ENCODE data around the gene UBE2H. TPM values are rescaled to one million over a fixed set of nuclear protein-coding genes. Genes with fewer than 3 reads are reported as not detected.

UBE2H gene
- 45.5 TPM for polyA plus RNA-seq
- long read RNA-seq, donor 1, full-length matches to known transcripts = 5 of 5 reads
- long read RNA-seq, donor 1, partial matches to known transcripts = 0 of 5 reads
- long read RNA-seq, donor 1, other reads (novel, unspliced or antisense) = 0 of 5 reads
- long read RNA-seq, donor 2, full-length matches to known transcripts = 10 of 16 reads
- long read RNA-seq, donor 2, partial matches to known transcripts = 6 of 16 reads
- long read RNA-seq, donor 2, other reads (novel, unspliced or antisense) = 0 of 16 reads
- long read RNA-seq, donor 3, full-length matches to known transcripts = 18 of 18 reads
- long read RNA-seq, donor 3, partial matches to known transcripts = 0 of 18 reads
- long read RNA-seq, donor 3, other reads (novel, unspliced or antisense) = 0 of 18 reads
- long read RNA-seq, donor 4, full-length matches to known transcripts = 1 of 1 reads
- long read RNA-seq, donor 4, partial matches to known transcripts = 0 of 1 reads
- long read RNA-seq, donor 4, other reads (novel, unspliced or antisense) = 0 of 1 reads
- long read RNA-seq, donor 5, full-length matches to known transcripts = 9 of 9 reads
- long read RNA-seq, donor 5, partial matches to known transcripts = 0 of 9 reads
- long read RNA-seq, donor 5, other reads (novel, unspliced or antisense) = 0 of 9 reads
- long read RNA-seq, donor 6, full-length matches to known transcripts = 19 of 26 reads
- long read RNA-seq, donor 6, partial matches to known transcripts = 7 of 26 reads
- long read RNA-seq, donor 6, other reads (novel, unspliced or antisense) = 0 of 26 reads
- long read RNA-seq, donor 7, full-length matches to known transcripts = 6 of 12 reads
- long read RNA-seq, donor 7, partial matches to known transcripts = 6 of 12 reads
- long read RNA-seq, donor 7, other reads (novel, unspliced or antisense) = 0 of 12 reads
- long read RNA-seq, donor 8, full-length matches to known transcripts = 12 of 17 reads
- long read RNA-seq, donor 8, partial matches to known transcripts = 5 of 17 reads
- long read RNA-seq, donor 8, other reads (novel, unspliced or antisense) = 0 of 17 reads
- long read RNA-seq, donor 9, full-length matches to known transcripts = 4 of 4 reads
- long read RNA-seq, donor 9, partial matches to known transcripts = 0 of 4 reads
- long read RNA-seq, donor 9, other reads (novel, unspliced or antisense) = 0 of 4 reads
- long read RNA-seq, donor 10, full-length matches to known transcripts = 13 of 13 reads
- long read RNA-seq, donor 10, partial matches to known transcripts = 0 of 13 reads
- long read RNA-seq, donor 10, other reads (novel, unspliced or antisense) = 0 of 13 reads
- long read RNA-seq, donor 11, full-length matches to known transcripts = 9 of 9 reads
- long read RNA-seq, donor 11, partial matches to known transcripts = 0 of 9 reads
- long read RNA-seq, donor 11, other reads (novel, unspliced or antisense) = 0 of 9 reads

GRCh38 chr7:129952653-129953560 is at the start of gene UBE2H:
Gene UBE2H, minus strand, starts transcription at chr7:129952960. Its CDS starts 405 bp downstream, at chr7:129952555.
- no peaks in the 10 kb centered on the region for H3K9me3 ChIP-seq (ENCODE audit: control insufficient read depth, low read depth, low read length)
- H3K36me3 ChIP-seq (ENCODE audit: control insufficient read depth, insufficient read depth, low read length) = peaks cover 3% of the 10 kb centered on the region
- peak within 1 kb of the TSS; percentile 93 for H3K27ac ChIP-seq (ENCODE audit: low read length)
- peaks cover 17% of the 10 kb centered on the region for H3K4me1 ChIP-seq (ENCODE audit: control insufficient read depth, insufficient read depth, low read length)
- WGBS (ENCODE audit: insufficient coverage, low lambda C conversion rate) = no CpG with 5 or more reads among the region's 58 CpGs
- no peaks in the 10 kb centered on the region for H3K27me3 ChIP-seq (ENCODE audit: control insufficient read depth, insufficient read depth, low read length)
- peak within 1 kb of the TSS; percentile 74 for H3K4me3 ChIP-seq (ENCODE audit: low read length)
- DNase-seq = peak; percentile 90 to 95

GRCh38 chr7:129998446-129998845 is 45.7 kb upstream of the UBE2H start:
- H3K27ac ChIP-seq (ENCODE audit: low read length) = no peak overlapping the region
- 100% methylated on average over 3 of the region's 5 CpGs for WGBS (ENCODE audit: insufficient coverage, low lambda C conversion rate)
- DNase-seq = no peak
- H3K4me3 ChIP-seq (ENCODE audit: low read length) = no peak overlapping the region
- no peaks in the 10 kb centered on the region for H3K4me1 ChIP-seq (ENCODE audit: control insufficient read depth, insufficient read depth, low read length)
- no peaks in the 10 kb centered on the region for H3K27me3 ChIP-seq (ENCODE audit: control insufficient read depth, insufficient read depth, low read length)
- H3K36me3 ChIP-seq (ENCODE audit: control insufficient read depth, insufficient read depth, low read length) = no peaks in the 10 kb centered on the region
- no peaks in the 10 kb centered on the region for H3K9me3 ChIP-seq (ENCODE audit: control insufficient read depth, low read depth, low read length)

- no peaks in the 10 kb centered on the region for H3K9me3 ChIP-seq (ENCODE audit: control insufficient read depth, low read depth, low read length)
- H3K27me3 ChIP-seq (ENCODE audit: control insufficient read depth, insufficient read depth, low read length) = no peaks in the 10 kb centered on the region
- no peak overlapping the region for H3K27ac ChIP-seq (ENCODE audit: low read length)
- 60% methylated on average over 1 of the region's 5 CpGs for WGBS (ENCODE audit: insufficient coverage, low lambda C conversion rate)
- H3K36me3 ChIP-seq (ENCODE audit: control insufficient read depth, insufficient read depth, low read length) = no peaks in the 10 kb centered on the region
- DNase-seq = no peak
- no peak overlapping the region for H3K4me3 ChIP-seq (ENCODE audit: low read length)
- no peaks in the 10 kb centered on the region for H3K4me1 ChIP-seq (ENCODE audit: control insufficient read depth, insufficient read depth, low read length)
Observed at GRCh38 chr7:129997285-129997684, 44.5 kb upstream of the UBE2H start.

- Histone ChIP-seq H3K4me3 (ENCODE audit: low read length) (no peak overlapping the region), H3K27me3 (ENCODE audit: control insufficient read depth, insufficient read depth, low read length) (no peaks in the 10 kb centered on the region), H3K27ac (ENCODE audit: low read length) (no peak overlapping the region), H3K9me3 (ENCODE audit: control insufficient read depth, low read depth, low read length) (no peaks in the 10 kb centered on the region), H3K4me1 (ENCODE audit: control insufficient read depth, insufficient read depth, low read length) (no peaks in the 10 kb centered on the region), H3K36me3 (ENCODE audit: control insufficient read depth, insufficient read depth, low read length) (no peaks in the 10 kb centered on the region)
- DNase-seq = no peak
- 33% methylated on average over 2 of the region's 8 CpGs for WGBS (ENCODE audit: insufficient coverage, low lambda C conversion rate)
Observed at GRCh38 chr7:129993275-129993674, 40.5 kb upstream of the UBE2H start.

GRCh38 chr7:129990403-129991192 is 37.8 kb upstream of the UBE2H start:
- Histone ChIP-seq H3K27ac (ENCODE audit: low read length) (no peak overlapping the region), H3K4me1 (ENCODE audit: control insufficient read depth, insufficient read depth, low read length) (no peaks in the 10 kb centered on the region), H3K36me3 (ENCODE audit: control insufficient read depth, insufficient read depth, low read length) (no peaks in the 10 kb centered on the region), H3K27me3 (ENCODE audit: control insufficient read depth, insufficient read depth, low read length) (no peaks in the 10 kb centered on the region), H3K9me3 (ENCODE audit: control insufficient read depth, low read depth, low read length) (no peaks in the 10 kb centered on the region), H3K4me3 (ENCODE audit: low read length) (no peak overlapping the region)
- WGBS (ENCODE audit: insufficient coverage, low lambda C conversion rate) = no CpG with 5 or more reads among the region's 8 CpGs
- no peak for DNase-seq

GRCh38 chr7:129989466-129989865 is 36.7 kb upstream of the UBE2H start:
- no peaks in the 10 kb centered on the region for H3K27me3 ChIP-seq (ENCODE audit: control insufficient read depth, insufficient read depth, low read length)
- H3K27ac ChIP-seq (ENCODE audit: low read length) = no peak overlapping the region
- H3K4me3 ChIP-seq (ENCODE audit: low read length) = no peak overlapping the region
- H3K4me1 ChIP-seq (ENCODE audit: control insufficient read depth, insufficient read depth, low read length) = no peaks in the 10 kb centered on the region
- H3K9me3 ChIP-seq (ENCODE audit: control insufficient read depth, low read depth, low read length) = no peaks in the 10 kb centered on the region
- H3K36me3 ChIP-seq (ENCODE audit: control insufficient read depth, insufficient read depth, low read length) = no peaks in the 10 kb centered on the region
- no peak for DNase-seq
- 0% methylated on average over 1 of the region's 4 CpGs for WGBS (ENCODE audit: insufficient coverage, low lambda C conversion rate)

GRCh38 chr7:129986600-129986999 is 33.8 kb upstream of the UBE2H start:
- no peaks in the 10 kb centered on the region for H3K27me3 ChIP-seq (ENCODE audit: control insufficient read depth, insufficient read depth, low read length)
- H3K4me3 ChIP-seq (ENCODE audit: low read length) = no peak overlapping the region
- 100% methylated on average over 1 of the region's 9 CpGs for WGBS (ENCODE audit: insufficient coverage, low lambda C conversion rate)

GRCh38 chr7:129980667-129981066 is 27.9 kb upstream of the UBE2H start:
- no CpG with 5 or more reads among the region's 2 CpGs for WGBS (ENCODE audit: insufficient coverage, low lambda C conversion rate)
- Histone ChIP-seq H3K27me3 (ENCODE audit: control insufficient read depth, insufficient read depth, low read length) (no peaks in the 10 kb centered on the region), H3K27ac (ENCODE audit: low read length) (no peak overlapping the region), H3K4me1 (ENCODE audit: control insufficient read depth, insufficient read depth, low read length) (no peaks in the 10 kb centered on the region), H3K36me3 (ENCODE audit: control insufficient read depth, insufficient read depth, low read length) (no peaks in the 10 kb centered on the region), H3K9me3 (ENCODE audit: control insufficient read depth, low read depth, low read length) (no peaks in the 10 kb centered on the region), H3K4me3 (ENCODE audit: low read length) (no peak overlapping the region)
- no peak for DNase-seq

More at GRCh38 chr7:129986600-129986999, 33.8 kb upstream of the UBE2H start:
- no peaks in the 10 kb centered on the region for H3K36me3 ChIP-seq (ENCODE audit: control insufficient read depth, insufficient read depth, low read length)
- no peaks in the 10 kb centered on the region for H3K9me3 ChIP-seq (ENCODE audit: control insufficient read depth, low read depth, low read length)
- DNase-seq = no peak
- no peaks in the 10 kb centered on the region for H3K4me1 ChIP-seq (ENCODE audit: control insufficient read depth, insufficient read depth, low read length)
- no peak overlapping the region for H3K27ac ChIP-seq (ENCODE audit: low read length)

- H3K36me3 ChIP-seq (ENCODE audit: control insufficient read depth, insufficient read depth, low read length) = no peaks in the 10 kb centered on the region
- DNase-seq = no peak
- no peaks in the 10 kb centered on the region for H3K27me3 ChIP-seq (ENCODE audit: control insufficient read depth, insufficient read depth, low read length)
- no peak overlapping the region for H3K27ac ChIP-seq (ENCODE audit: low read length)
- H3K4me3 ChIP-seq (ENCODE audit: low read length) = no peak overlapping the region
- WGBS (ENCODE audit: insufficient coverage, low lambda C conversion rate) = no CpG with 5 or more reads among the region's 1 CpG
- H3K4me1 ChIP-seq (ENCODE audit: control insufficient read depth, insufficient read depth, low read length) = no peaks in the 10 kb centered on the region
- H3K9me3 ChIP-seq (ENCODE audit: control insufficient read depth, low read depth, low read length) = no peaks in the 10 kb centered on the region
Observed at GRCh38 chr7:129975309-129975708, 22.5 kb upstream of the UBE2H start.
